Loucy (cell line): ENCODE data around the gene NPVF.

Experiments used
- H2AFZ ChIP-seq: fragments of 200-600 bp; sonication (generic); 2 replicates; pipeline ENCODE4 v1.6.0; 2016; ENCODE audit warnings: antibody characterized with exemption, mild to moderate bottlenecking, low read length, moderate library complexity
- H3F3A ChIP-seq: fragments of 200-600 bp; 2 replicates; pipeline ENCODE4 v1.6.0; 2016; ENCODE audit warnings: antibody characterized with exemption, low read depth, mild to moderate bottlenecking
- H3K27me3 ChIP-seq: fragments of 200-600 bp; sonication (generic); 2 replicates; pipeline ENCODE4 v1.6.1; 2014; ENCODE audit warnings: low read length, mild to moderate bottlenecking; ENCODE audit not compliant: insufficient read depth, poor library complexity, severe bottlenecking
- H3K36me3 ChIP-seq: fragments of 200-600 bp; sonication (generic); 2 replicates; pipeline ENCODE4 v1.6.1; 2016; ENCODE audit warnings: low read length; ENCODE audit not compliant: insufficient read depth
- H3K4me1 ChIP-seq: fragments of 200-600 bp; sonication (generic); 2 replicates; pipeline ENCODE4 v1.5.1; 2014; ENCODE audit warnings: low read length, mild to moderate bottlenecking; ENCODE audit not compliant: insufficient read depth, poor library complexity, severe bottlenecking
- H3K4me2 ChIP-seq: fragments of 200-600 bp; sonication (generic); 2 replicates; pipeline ENCODE4 v1.6.0; 2014; ENCODE audit warnings: antibody characterized with exemption, low read length, low read depth, mild to moderate bottlenecking; ENCODE audit not compliant: poor library complexity, severe bottlenecking
- H3K4me3 ChIP-seq: fragments of 200-600 bp; sonication (generic); 2 replicates; pipeline ENCODE4 v1.5.1; 2014; ENCODE audit warnings: low read length, mild to moderate bottlenecking, mixed read lengths; ENCODE audit not compliant: poor library complexity, severe bottlenecking
- H3K79me2 ChIP-seq: fragments of 200-600 bp; sonication (generic); 2 replicates; pipeline ENCODE4 v1.6.1; 2014; ENCODE audit warnings: low read length; ENCODE audit not compliant: insufficient read depth
- H3K9ac ChIP-seq: fragments of 200-600 bp; sonication (generic); 2 replicates; pipeline ENCODE4 v1.6.0; 2014; ENCODE audit warnings: mild to moderate bottlenecking, low read depth, low read length, moderate library complexity; ENCODE audit not compliant: poor library complexity, severe bottlenecking
- H3K9me2 ChIP-seq: fragments of 200-600 bp; sonication (generic); replicated peaks from 2 replicates; pipeline ENCODE4 v1.6.1; 2016; ENCODE audit warnings: low read depth, low read length, mixed read lengths
- H3K9me3 ChIP-seq: fragments of 200-600 bp; sonication (generic); 2 replicates; pipeline ENCODE4 v1.6.1; 2014; ENCODE audit warnings: mild to moderate bottlenecking, antibody characterized with exemption, low read length, low read depth; ENCODE audit not compliant: insufficient read depth
- H4K20me1 ChIP-seq: fragments of 200-600 bp; sonication (generic); 2 replicates; pipeline ENCODE4 v1.6.0; 2014; ENCODE audit warnings: antibody characterized with exemption, low read length, mild to moderate bottlenecking; ENCODE audit not compliant: insufficient read depth, poor library complexity, severe bottlenecking
- CTCF ChIP-seq: fragments of 200-600 bp; sonication (generic); conservative IDR thresholded peaks from 2 replicates; pipeline ENCODE4 v1.5.1; 2014; ENCODE audit warnings: mild to moderate bottlenecking, antibody characterized with exemption, low read length
- EZH2phosphoT487 ChIP-seq: fragments of 200-600 bp; IDR thresholded peaks from 2 replicates; pipeline ENCODE4 v1.6.1; 2018; ENCODE audit warnings: antibody characterized with exemption, mild to moderate bottlenecking, moderate library complexity, borderline replicate concordance

Gene NPVF

GRCh38 chr7:25254604-25255003, 26.3 kb upstream of the NPVF start:
- Histone ChIP-seq H3K9me2 (no peaks in the 10 kb centered on the region), H3K4me1 (no peaks in the 10 kb centered on the region), H3K9me3 (no peaks in the 10 kb centered on the region), H3F3A (no peaks in the 10 kb centered on the region), H2AFZ (no peak overlapping the region), H3K36me3 (no peaks in the 10 kb centered on the region), H3K27me3 (no peaks in the 10 kb centered on the region), H3K79me2 (no peaks in the 10 kb centered on the region), H3K9ac (no peak overlapping the region), H3K4me3 (no peak overlapping the region), H3K4me2 (no peak overlapping the region), H4K20me1 (no peaks in the 10 kb centered on the region)
- TF ChIP-seq CTCF = no peak
- no peak for TF ChIP-seq EZH2phosphoT487

GRCh38 chr7:25253714-25254113, 25.4 kb upstream of the NPVF start:
- H3F3A ChIP-seq = no peaks in the 10 kb centered on the region
- H3K9me2 ChIP-seq = no peaks in the 10 kb centered on the region
- H3K36me3 ChIP-seq = no peaks in the 10 kb centered on the region
- no peak overlapping the region for H2AFZ ChIP-seq
- no peaks in the 10 kb centered on the region for H3K79me2 ChIP-seq
- no peak overlapping the region for H3K4me3 ChIP-seq
- no peaks in the 10 kb centered on the region for H3K4me1 ChIP-seq
- H3K27me3 ChIP-seq = no peaks in the 10 kb centered on the region
- TF ChIP-seq EZH2phosphoT487 (no peak), CTCF (no peak)
- H3K9ac ChIP-seq = no peak overlapping the region
- H3K9me3 ChIP-seq = no peaks in the 10 kb centered on the region
- no peak overlapping the region for H3K4me2 ChIP-seq
- no peaks in the 10 kb centered on the region for H4K20me1 ChIP-seq

- H4K20me1 ChIP-seq = no peaks in the 10 kb centered on the region
- no peak for TF ChIP-seq CTCF
- H3K4me2 ChIP-seq = no peak overlapping the region
- no peak overlapping the region for H2AFZ ChIP-seq
- no peaks in the 10 kb centered on the region for H3K79me2 ChIP-seq
- H3K27me3 ChIP-seq = no peaks in the 10 kb centered on the region
- H3K9me2 ChIP-seq = no peaks in the 10 kb centered on the region
- H3K36me3 ChIP-seq = no peaks in the 10 kb centered on the region
- no peak overlapping the region for H3K4me3 ChIP-seq
- no peaks in the 10 kb centered on the region for H3F3A ChIP-seq
- no peaks in the 10 kb centered on the region for H3K4me1 ChIP-seq
- no peaks in the 10 kb centered on the region for H3K9me3 ChIP-seq
- no peak overlapping the region for H3K9ac ChIP-seq
These were observed 22.1 kb upstream of the NPVF start for GRCh38 chr7:25250386-25250785.
